Psoas muscle (tissue), 8 donors: ENCODE measurements around the gene KLK4. TPM values are rescaled to one million over a fixed set of nuclear protein-coding genes. Genes with fewer than 3 reads are reported as not detected.

Experiments used
- ATAC-seq, 4 donors: fragments of 200-7000 bp; cut with Tn5 transposase; one replicate each; pipeline ENCODE4 v1.9.1; 2020; ENCODE audit warnings: moderate library complexity in 3 of 4, mild to moderate bottlenecking in 2 of 4
- DNase-seq, 2 donors: peaks; one replicate each; pipeline ENCODE4 v3.0.0-alpha.2; 2020
- H3K27ac ChIP-seq: fragments of 200-600 bp; one replicate; pipeline ENCODE4 v1.8.0; 2022
- H3K27me3 ChIP-seq, 3 donors: fragments of 200-600 bp in 1 of 3; one replicate each; pipeline versions ENCODE4 v1.6.1 to v1.8.0; 2013 to 2022; ENCODE audit warnings: low read length in 2 of 3, mild to moderate bottlenecking in 2 of 3, moderate library complexity in 1 of 3; ENCODE audit not compliant: insufficient read depth in 3 of 3
- H3K36me3 ChIP-seq, 2 donors: fragments of 200-600 bp in 1 of 2; one replicate each; pipeline versions ENCODE4 v1.6.1 to v1.8.0; 2013 to 2022; ENCODE audit warnings: low read depth in 1 of 2, mild to moderate bottlenecking in 1 of 2, moderate library complexity in 1 of 2; ENCODE audit not compliant: insufficient read depth in 1 of 2
- H3K4me1 ChIP-seq: fragments of 200-600 bp; one replicate; pipeline ENCODE4 v1.8.0; 2022
- H3K4me3 ChIP-seq: fragments of 200-600 bp; one replicate; pipeline ENCODE4 v1.8.0; 2022; ENCODE audit warnings: mild to moderate bottlenecking
- H3K9me3 ChIP-seq: fragments of 200-600 bp; one replicate; pipeline ENCODE4 v1.8.0; 2022
- WGBS, 3 donors: extraction: QIAGEN DNeasy Blood & Tissue Kit; methylation state at CpG; one replicate each; pipeline versions ENCODE4 v1.1.6 to v1.1.7; 2013; 5-methylcytosine and 5-hydroxymethylcytosine counted together
- intact Hi-C, 2 donors: fragments of 100-400 bp; cut with DNase I; formaldehyde crosslinking; loops; one replicate each; pipeline versions ENCODE4 v1.11.0 to v1.14.2; 2022
- polyA plus RNA-seq, 3 donors: library from polyadenylated mRNA; stranded (reverse); fragments of 200-250 nt; gene quantifications; one replicate each; pipeline ENCODE4 v1.2.3, GENCODE V29; 2013
- total RNA-seq, 4 donors: library from RNA; stranded (reverse); fragmentation: NEBNext Ultra II Directional in 2 of 4; extraction: Animal tissue kit (Norgen Biotek cat#: 25700) in 2 of 4; gene quantifications; one replicate each; pipeline versions ENCODE4 v1.2.1 to v1.2.4, GENCODE V29; 2021 to 2023
- TF ChIP-seq, protein P1 (sequence below): fragments of 200-600 bp; IDR thresholded peaks from one replicate; pipeline ENCODE4 v1.8.0; 2022; ENCODE audit warnings: antibody characterized with exemption
- donor health status: healthy with polysubstance abuse.
- donor health status: DM: no; HTN: no; CAD: no; lungs with moderate emphysema.
- donor health status: Bipolar disorder and iron deficiency.
- donor health status: healthy.
- donor health status: DM: yes; HTN: yes; CAD: no.
- donor health status: DM: no; HTN: no; CAD: no.
- donor health status: DM: no; HTN: no; CAD: no.
- donor health status: DM: yes; HTN: yes; CAD: no.

KLK4 gene
- total and polyA plus RNA-seq, 7 donors = not detected

DNA sequence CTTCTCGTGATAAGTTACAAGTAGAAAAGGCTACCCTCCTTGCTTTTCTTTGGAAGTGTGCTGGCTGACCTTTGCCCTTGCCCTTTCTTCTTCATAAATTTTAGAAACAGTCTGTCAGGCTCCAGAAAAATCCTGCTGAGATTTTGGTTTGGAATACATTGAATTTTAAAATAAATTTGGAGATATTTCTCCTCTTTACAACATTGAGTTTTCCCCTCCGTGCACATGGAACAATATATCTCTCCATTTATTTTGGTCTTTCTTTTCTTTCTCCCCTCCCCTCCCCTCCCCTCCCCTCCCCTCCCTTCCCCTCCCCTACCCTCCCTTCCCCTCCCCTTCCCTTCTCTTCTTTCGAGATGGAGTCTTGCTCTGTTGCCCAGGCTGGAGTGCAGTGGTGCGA is 8.6 kb downstream of the KLK4 start:
- no peak overlapping the region for H3K4me3 ChIP-seq
- H3K9me3 ChIP-seq = no peaks in the 10 kb centered on the region
- H3K4me1 ChIP-seq = no peaks in the 10 kb centered on the region
- intact Hi-C loops = no loop called here
- peaks cover 0 to 17% (median 0%) of the 10 kb centered on the region in 3 donors for H3K27me3 ChIP-seq
- 48 to 74% (median 60%) methylated on average over 2 to 3 of the region's 4 CpGs for WGBS, 3 donors
- no peak overlapping the region for H3K27ac ChIP-seq
- ATAC-seq (no peak), DNase-seq (no peak)
- TF ChIP-seq, protein P1, sequence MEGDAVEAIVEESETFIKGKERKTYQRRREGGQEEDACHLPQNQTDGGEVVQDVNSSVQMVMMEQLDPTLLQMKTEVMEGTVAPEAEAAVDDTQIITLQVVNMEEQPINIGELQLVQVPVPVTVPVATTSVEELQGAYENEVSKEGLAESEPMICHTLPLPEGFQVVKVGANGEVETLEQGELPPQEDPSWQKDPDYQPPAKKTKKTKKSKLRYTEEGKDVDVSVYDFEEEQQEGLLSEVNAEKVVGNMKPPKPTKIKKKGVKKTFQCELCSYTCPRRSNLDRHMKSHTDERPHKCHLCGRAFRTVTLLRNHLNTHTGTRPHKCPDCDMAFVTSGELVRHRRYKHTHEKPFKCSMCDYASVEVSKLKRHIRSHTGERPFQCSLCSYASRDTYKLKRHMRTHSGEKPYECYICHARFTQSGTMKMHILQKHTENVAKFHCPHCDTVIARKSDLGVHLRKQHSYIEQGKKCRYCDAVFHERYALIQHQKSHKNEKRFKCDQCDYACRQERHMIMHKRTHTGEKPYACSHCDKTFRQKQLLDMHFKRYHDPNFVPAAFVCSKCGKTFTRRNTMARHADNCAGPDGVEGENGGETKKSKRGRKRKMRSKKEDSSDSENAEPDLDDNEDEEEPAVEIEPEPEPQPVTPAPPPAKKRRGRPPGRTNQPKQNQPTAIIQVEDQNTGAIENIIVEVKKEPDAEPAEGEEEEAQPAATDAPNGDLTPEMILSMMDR = no peak
- H3K36me3 ChIP-seq = no peaks in the 10 kb centered on the region

DNA sequence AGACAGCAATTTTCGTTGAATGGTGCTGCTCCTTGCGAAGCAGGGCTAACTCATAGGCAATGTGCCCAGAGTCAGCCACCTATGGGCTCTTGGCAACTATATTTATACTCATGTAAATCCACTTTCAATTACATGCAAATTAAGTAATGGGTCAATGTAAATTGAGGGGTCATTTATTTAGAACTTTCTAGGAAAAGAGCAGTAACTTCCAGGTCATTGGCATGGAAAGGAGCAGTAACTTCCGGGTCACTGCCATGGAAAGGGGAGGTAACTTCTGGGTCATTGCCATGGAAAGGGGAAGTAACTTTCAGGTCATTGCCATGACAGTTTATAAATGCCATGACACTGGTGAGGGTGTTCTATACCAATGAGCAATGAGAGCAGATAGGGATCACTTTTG is 11.6 kb downstream of the KLK4 start:
- Histone ChIP-seq H3K36me3 (no peaks in the 10 kb centered on the region), H3K4me3 (no peak overlapping the region), H3K9me3 (no peaks in the 10 kb centered on the region), H3K4me1 (no peaks in the 10 kb centered on the region), H3K27me3 (no peaks in the 10 kb centered on the region), H3K27ac (no peak overlapping the region)
- 68 to 76% (median 71%) methylated on average over 3 of the region's 3 CpGs for WGBS, 3 donors
- TF ChIP-seq, protein P1 = no peak
- ATAC-seq (no peak), DNase-seq (no peak)
- intact Hi-C loops = no loop called here

DNA sequence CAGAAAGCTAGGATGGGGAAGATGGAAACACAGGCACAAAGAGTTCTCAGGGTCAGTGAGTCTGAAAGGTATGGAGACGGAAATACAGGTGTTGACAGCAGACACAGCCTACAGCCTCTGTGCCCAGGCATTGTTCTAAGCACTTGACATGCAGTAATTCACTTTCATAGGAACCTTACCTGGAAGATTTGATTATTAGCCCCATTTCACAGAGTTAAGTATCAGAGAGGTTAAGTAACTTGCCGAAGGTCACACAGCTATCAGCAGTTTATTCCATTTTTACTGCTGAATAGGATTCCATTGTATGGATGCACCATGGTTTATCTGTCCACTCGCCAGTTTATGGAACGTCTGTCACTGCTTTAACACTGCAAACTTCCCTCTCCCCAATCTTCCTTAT is 13.2 kb downstream of the KLK4 start:
- no peak overlapping the region for H3K27ac ChIP-seq
- DNase-seq (no peak), ATAC-seq (no peak)
- H3K4me3 ChIP-seq = no peak overlapping the region
- no peaks in the 10 kb centered on the region for H3K9me3 ChIP-seq
- intact Hi-C loops = no loop called here
- H3K4me1 ChIP-seq = no peaks in the 10 kb centered on the region
- TF ChIP-seq, protein P1 = no peak
- 72 to 83% (median 80%) methylated on average over 4 of the region's 4 CpGs for WGBS, 3 donors
- no peaks in the 10 kb centered on the region for H3K36me3 ChIP-seq
- H3K27me3 ChIP-seq = no peaks in the 10 kb centered on the region

DNA sequence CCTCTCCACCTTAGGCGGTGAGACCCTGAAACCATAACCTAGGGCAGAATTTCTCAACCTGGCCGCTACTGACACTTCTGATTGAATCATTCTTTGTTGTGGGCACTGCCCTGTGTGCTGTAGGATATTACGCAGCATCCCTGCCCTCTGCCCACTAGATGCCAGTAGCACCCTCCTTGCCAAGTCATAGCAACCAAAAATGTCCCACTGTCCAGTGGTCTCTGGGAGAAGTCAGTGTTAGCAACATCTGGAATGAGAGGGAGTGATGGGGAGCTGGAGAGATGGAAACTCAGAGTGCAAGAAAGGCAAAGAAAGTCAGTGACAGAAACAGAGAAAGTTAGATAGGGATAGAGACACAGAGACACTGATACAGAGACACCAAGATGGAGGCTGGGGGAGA is 13.6 kb downstream of the KLK4 start:
- no peak for DNase-seq
- H3K36me3 ChIP-seq = no peaks in the 10 kb centered on the region
- H3K27ac ChIP-seq = no peak overlapping the region
- no peaks in the 10 kb centered on the region for H3K4me1 ChIP-seq
- WGBS, 3 donors = 76 to 82% (median 78%) methylated on average over 3 of the region's 3 CpGs
- no peaks in the 10 kb centered on the region for H3K9me3 ChIP-seq
- TF ChIP-seq, protein P1 = no peak
- intact Hi-C loops = no loop called here
- no peak overlapping the region for H3K4me3 ChIP-seq
- no peaks in the 10 kb centered on the region for H3K27me3 ChIP-seq
- ATAC-seq = no peak

DNA sequence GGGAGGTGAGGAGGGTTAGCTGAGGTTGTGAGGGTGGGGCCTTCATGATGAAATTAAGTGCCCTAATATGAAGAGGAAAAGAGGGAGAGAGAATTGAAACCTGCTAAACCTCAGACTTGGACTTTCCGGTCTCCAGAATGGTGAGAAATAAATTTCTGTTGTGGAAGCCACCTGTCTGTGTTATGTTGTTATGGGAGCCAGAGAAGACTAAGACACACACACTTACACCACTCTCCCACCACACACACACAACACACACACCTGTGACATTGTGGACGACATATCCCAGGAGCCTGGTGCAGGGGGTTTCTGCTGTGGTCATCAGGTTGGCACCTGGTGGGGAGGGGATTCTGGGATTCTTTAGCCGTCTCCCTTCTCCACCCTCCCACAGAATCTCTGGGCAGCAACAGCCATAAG is 14.0 kb downstream of the KLK4 start:
- intact Hi-C loops = no loop called here
- Histone ChIP-seq H3K36me3 (no peaks in the 10 kb centered on the region), H3K4me3 (no peak overlapping the region), H3K4me1 (no peaks in the 10 kb centered on the region), H3K27ac (no peak overlapping the region), H3K27me3 (no peaks in the 10 kb centered on the region), H3K9me3 (no peaks in the 10 kb centered on the region)
- whole genome bisulfite sequencing, 3 donors = 39 to 73% (median 59%) methylated on average over 3 of the region's 3 CpGs
- DNase-seq (no peak), ATAC-seq (no peak)
- TF ChIP-seq, protein P1 = no peak
